H1 (cell line): ENCODE results near the gene ECSIT. TPM values are rescaled to one million over a fixed set of nuclear protein-coding genes. Genes with fewer than 3 reads are reported as not detected.

ENCODE experiments used
- CEBPB ChIP-seq: IDR thresholded peaks from 2 replicates; pipeline ENCODE4 v1.6.1; 2012; ENCODE audit warnings: low read depth, low read length
- EGR1 ChIP-seq: IDR thresholded peaks from 2 replicates; pipeline ENCODE4 v1.6.1; 2011; ENCODE audit warnings: low read depth, low read length, borderline replicate concordance
- NRF1 ChIP-seq: IDR thresholded peaks from 2 replicates; pipeline ENCODE4 v1.6.1; 2011; ENCODE audit warnings: mild to moderate bottlenecking, low read depth, low read length, improper control_type of control experiment
- SAP30 ChIP-seq: fragments of 300-600 bp; sonication (generic); IDR thresholded peaks from 2 replicates; pipeline ENCODE4 v1.7.1; 2012; ENCODE audit warnings: low read length, moderate library complexity, mild to moderate bottlenecking, inconsistent platforms; ENCODE audit not compliant: insufficient read depth, insufficient replicate concordance
- TBP ChIP-seq: IDR thresholded peaks from 2 replicates; pipeline ENCODE4 v1.6.1; 2011; ENCODE audit warnings: low read depth, low read length, improper control_type of control experiment
- polyA plus RNA-seq, 7 experiments: library from polyadenylated mRNA; depleted of rRNA in 3 of 7; stranded (reverse) in 5 of 7; unstranded in 2 of 7; fragments of >200 nt in 5 of 7; fragments of 200-250 nt in 2 of 7; gene quantifications; 1 replicate in 5 of 7; 2 replicates in 1 of 7; 4 replicates in 1 of 7; pipeline versions ENCODE4 v1.2.1 to v1.2.3, GENCODE V29; 2011 to 2013; ENCODE audit warnings: missing spikeins in 2 of 7, mixed read lengths in 2 of 7
- total RNA-seq: library from RNA; stranded (reverse); fragmentation: NEBNext Ultra II Directional; extraction: Animal tissue kit (Norgen Biotek cat#: 25700); gene quantifications from 2 replicates; pipeline ENCODE4 v1.2.1, GENCODE V29; 2021

ECSIT gene
- total and polyA plus RNA-seq, 2 of the 8 experiments (the other 6 are each of a cell fraction or from before 2014, with no cell fraction given) = 55.7 to 74.1 TPM

GRCh38 chr19:11499890-11500420 is 29.0 kb downstream of the ECSIT start (continued):
- TF ChIP-seq EGR1 = no peak
- TF ChIP-seq SAP30 = no peak
- TF ChIP-seq TBP = no peak
- TF ChIP-seq CEBPB = no peak
- no peak for TF ChIP-seq NRF1
